Measurements from ENCODE around the gene ELAVL1. TPM values are rescaled to one million over a fixed set of nuclear protein-coding genes. Genes with fewer than 3 reads are reported as not detected.

ELAVL1 gene
- total RNA-seq, 2 donors from 2014 or later = 81.6 to 155 TPM

- Mint-ChIP-seq H3K27me3 (no peaks in the 10 kb centered on the region), H3K4me1 (peaks cover 35% of the 10 kb centered on the region), H3K9me3 (no peaks in the 10 kb centered on the region), H3K36me3 (ENCODE audit: low read depth) (peaks cover 17% of the 10 kb centered on the region), H3K27ac (no peak overlapping the region), H3K4me3 (peak overlapping the region; percentile 94)
- no peak for ATAC-seq (replicated peaks)
Observed at GRCh38 chr19:8000298-8001038, 5.0 kb downstream of the ELAVL1 start.

GRCh38 chr19:7999376-7999775 is 6.1 kb downstream of the ELAVL1 start:
- ATAC-seq (replicated peaks) = no peak
- Mint-ChIP-seq H3K27me3 (no peaks in the 10 kb centered on the region), H3K36me3 (ENCODE audit: low read depth) (peaks cover 17% of the 10 kb centered on the region), H3K9me3 (no peaks in the 10 kb centered on the region), H3K4me1 (peaks cover 31% of the 10 kb centered on the region), H3K4me3 (no peak overlapping the region), H3K27ac (no peak overlapping the region)

GRCh38 chr19:7997809-7998480 is 7.5 kb downstream of the ELAVL1 start:
- Mint-ChIP-seq H3K4me3 (no peak overlapping the region), H3K27me3 (no peaks in the 10 kb centered on the region), H3K9me3 (no peaks in the 10 kb centered on the region), H3K27ac (no peak overlapping the region), H3K4me1 (peaks cover 22% of the 10 kb centered on the region), H3K36me3 (ENCODE audit: low read depth) (peaks cover 23% of the 10 kb centered on the region)
- no peak for ATAC-seq (replicated peaks)

- Mint-ChIP-seq H3K27ac (no peak overlapping the region), H3K36me3 (ENCODE audit: low read depth) (peaks cover 23% of the 10 kb centered on the region), H3K4me1 (peaks cover 13% of the 10 kb centered on the region), H3K9me3 (no peaks in the 10 kb centered on the region), H3K27me3 (no peaks in the 10 kb centered on the region), H3K4me3 (no peak overlapping the region)
- no peak for ATAC-seq (replicated peaks)
Observed at GRCh38 chr19:7996883-7997282, 8.6 kb downstream of the ELAVL1 start.

- Mint-ChIP-seq H3K36me3 (ENCODE audit: low read depth) (peaks cover 25% of the 10 kb centered on the region), H3K27ac (no peak overlapping the region), H3K4me3 (no peak overlapping the region), H3K27me3 (no peaks in the 10 kb centered on the region), H3K4me1 (peaks cover 3% of the 10 kb centered on the region), H3K9me3 (no peaks in the 10 kb centered on the region)
- no peak for ATAC-seq (replicated peaks)
Observed at GRCh38 chr19:7995810-7996158, 9.7 kb downstream of the ELAVL1 start.

- Mint-ChIP-seq H3K4me3 (no peak overlapping the region), H3K27ac (peak overlapping the region; percentile 25), H3K36me3 (ENCODE audit: low read depth) (peaks cover 31% of the 10 kb centered on the region), H3K9me3 (no peaks in the 10 kb centered on the region), H3K27me3 (no peaks in the 10 kb centered on the region), H3K4me1 (peaks cover 3% of the 10 kb centered on the region)
- ATAC-seq (replicated peaks) = no peak
Observed at GRCh38 chr19:7994928-7995809, 10.3 kb downstream of the ELAVL1 start.

- ATAC-seq (replicated peaks) = no peak
- Mint-ChIP-seq H3K27me3 (no peaks in the 10 kb centered on the region), H3K4me1 (no peaks in the 10 kb centered on the region), H3K9me3 (no peaks in the 10 kb centered on the region), H3K27ac (peak overlapping the region; percentile 25), H3K4me3 (no peak overlapping the region), H3K36me3 (ENCODE audit: low read depth) (peaks cover 42% of the 10 kb centered on the region)
Observed at GRCh38 chr19:7994114-7994513, 11.3 kb downstream of the ELAVL1 start.

- no peaks in the 10 kb centered on the region for H3K4me1 Mint-ChIP-seq
- H3K4me3 Mint-ChIP-seq = no peak overlapping the region
- ATAC-seq (replicated peaks) = no peak
- peaks cover 47% of the 10 kb centered on the region for H3K36me3 Mint-ChIP-seq (ENCODE audit: low read depth)
- no peaks in the 10 kb centered on the region for H3K27me3 Mint-ChIP-seq
- no peaks in the 10 kb centered on the region for H3K9me3 Mint-ChIP-seq
- no peak overlapping the region for H3K27ac Mint-ChIP-seq
Observed at GRCh38 chr19:7993560-7993959, 11.9 kb downstream of the ELAVL1 start.

GRCh38 chr19:7992575-7992974 is 12.9 kb downstream of the ELAVL1 start:
- H3K27me3 Mint-ChIP-seq = no peaks in the 10 kb centered on the region
- H3K4me3 Mint-ChIP-seq = no peak overlapping the region
- peaks cover 57% of the 10 kb centered on the region for H3K36me3 Mint-ChIP-seq (ENCODE audit: low read depth)
- no peak for ATAC-seq (replicated peaks)
- H3K9me3 Mint-ChIP-seq = no peaks in the 10 kb centered on the region
- peaks cover 7% of the 10 kb centered on the region for H3K4me1 Mint-ChIP-seq
- no peak overlapping the region for H3K27ac Mint-ChIP-seq

GRCh38 chr19:7989071-7989575 is 16.3 kb downstream of the ELAVL1 start:
- Mint-ChIP-seq H3K36me3 (ENCODE audit: low read depth) (peaks cover 78% of the 10 kb centered on the region), H3K4me1 (peaks cover 10% of the 10 kb centered on the region), H3K9me3 (no peaks in the 10 kb centered on the region), H3K27ac (no peak overlapping the region), H3K27me3 (no peaks in the 10 kb centered on the region), H3K4me3 (no peak overlapping the region)
- no peak for ATAC-seq (replicated peaks)

- Mint-ChIP-seq H3K9me3 (no peaks in the 10 kb centered on the region), H3K4me1 (peaks cover 10% of the 10 kb centered on the region), H3K27me3 (no peaks in the 10 kb centered on the region), H3K36me3 (ENCODE audit: low read depth) (peaks cover 81% of the 10 kb centered on the region), H3K4me3 (no peak overlapping the region), H3K27ac (peak overlapping the region; percentile 15)
- ATAC-seq (replicated peaks) = no peak
Observed at GRCh38 chr19:7988307-7988706, 17.1 kb downstream of the ELAVL1 start.

GRCh38 chr19:7987114-7987768 is 18.2 kb downstream of the ELAVL1 start:
- H3K9me3 Mint-ChIP-seq = no peaks in the 10 kb centered on the region
- H3K4me1 Mint-ChIP-seq = peaks cover 10% of the 10 kb centered on the region
- peak overlapping the region; percentile 65 for H3K27ac Mint-ChIP-seq
- H3K4me3 Mint-ChIP-seq = no peak overlapping the region
- peaks cover 86% of the 10 kb centered on the region for H3K36me3 Mint-ChIP-seq (ENCODE audit: low read depth)
- ATAC-seq (replicated peaks) = no peak
- no peaks in the 10 kb centered on the region for H3K27me3 Mint-ChIP-seq

GRCh38 chr19:7986321-7987113 is 18.9 kb downstream of the ELAVL1 start:
- H3K27ac Mint-ChIP-seq = no peak overlapping the region
- no peak overlapping the region for H3K4me3 Mint-ChIP-seq
- ATAC-seq (replicated peaks) = no peak
- peaks cover 10% of the 10 kb centered on the region for H3K4me1 Mint-ChIP-seq
- H3K27me3 Mint-ChIP-seq = no peaks in the 10 kb centered on the region
- H3K9me3 Mint-ChIP-seq = no peaks in the 10 kb centered on the region
- peaks cover 86% of the 10 kb centered on the region for H3K36me3 Mint-ChIP-seq (ENCODE audit: low read depth)
